Activated B cell treated with CpG ODN at 0.5 μM for 24 hours (primary cell): ENCODE measurements around the gene LLPH. TPM values are rescaled to one million over a fixed set of nuclear protein-coding genes. Genes with fewer than 3 reads are reported as not detected.

Experiments
- ATAC-seq: fragments of 200-7000 bp; cut with Tn5 transposase; one replicate; pipeline ENCODE4 v1.10.0; 2021; ENCODE audit warnings: low read depth, mild to moderate bottlenecking, moderate library complexity
- CTCF ChIA-PET: fragments of 350-600 bp; sonication (Branson Sonifier 250); formaldehyde crosslinking; loops from one replicate; lab custom pipeline; 2021; ENCODE audit warnings: antibody characterized with exemption; lab: Charles Lee
- POLR2A ChIA-PET: fragments of 350-600 bp; sonication (Branson Sonifier 250); formaldehyde crosslinking; loops from one replicate; lab custom pipeline; 2021; ENCODE audit warnings: antibody characterized with exemption; lab: Charles Lee
- DNase-seq: peaks from one replicate; pipeline ENCODE4 v3.0.0; 2022
- H3K27ac Mint-ChIP-seq: one replicate; pipeline ENCODE4 v1.8.0; 2020; ENCODE audit warnings: mixed read lengths
- H3K27me3 Mint-ChIP-seq: one replicate; pipeline ENCODE4 v1.8.0; 2021; ENCODE audit warnings: mixed read lengths
- H3K36me3 Mint-ChIP-seq: one replicate; pipeline ENCODE4 v1.8.0; 2021; ENCODE audit warnings: low read depth, mixed read lengths
- H3K4me1 Mint-ChIP-seq: one replicate; pipeline ENCODE4 v1.8.0; 2021; ENCODE audit warnings: mixed read lengths
- H3K4me3 Mint-ChIP-seq: one replicate; pipeline ENCODE4 v1.8.0; 2020; ENCODE audit warnings: mild to moderate bottlenecking, mixed read lengths
- H3K9me3 Mint-ChIP-seq: one replicate; pipeline ENCODE4 v1.8.0; 2020; ENCODE audit warnings: mixed read lengths
- CTCF ChIP-seq: fragments of 200-600 bp; IDR thresholded peaks from one replicate; pipeline ENCODE4 v1.8.0; 2022; ENCODE audit warnings: antibody characterized with exemption, mild to moderate bottlenecking
- intact Hi-C: fragments of 100-400 bp; cut with micrococcal nuclease; formaldehyde crosslinking; loops from one replicate; pipeline ENCODE4 v1.15.1; 2024
- total RNA-seq: library from RNA; stranded (reverse); gene quantifications from 2 replicates; pipeline ENCODE4 v1.2.3, GENCODE V29; 2022

LLPH gene
- total RNA-seq, 1 donor from 2014 or later = 29.5 TPM

DNA sequence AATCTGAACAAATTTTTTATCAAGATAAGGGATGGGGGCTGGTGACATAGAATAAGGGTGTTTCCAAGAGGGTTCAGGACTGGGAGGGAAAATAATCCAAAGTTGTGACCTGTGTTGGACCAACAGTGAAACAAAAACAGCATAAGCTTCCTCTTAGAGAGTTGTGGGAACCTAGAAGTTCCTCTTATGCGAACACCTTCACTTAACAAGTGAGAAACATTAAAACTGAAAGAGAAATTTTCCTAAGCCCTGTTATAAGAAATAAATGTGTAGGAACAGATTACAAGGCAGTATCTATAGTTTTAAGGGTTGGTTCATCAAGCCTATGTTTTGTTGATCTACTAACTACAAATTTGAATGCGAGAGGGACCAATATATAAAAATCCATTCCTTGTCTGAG is 58.4 kb downstream of the LLPH start:
- ChIA-PET POLR2A (no interaction called here), CTCF (no interaction called here)
- TF ChIP-seq CTCF = no peak
- Mint-ChIP-seq H3K4me1 (peaks cover 18% of the 10 kb centered on the region), H3K4me3 (no peak overlapping the region), H3K9me3 (no peaks in the 10 kb centered on the region), H3K27me3 (peaks cover 3% of the 10 kb centered on the region), H3K27ac (no peak overlapping the region), H3K36me3 (no peaks in the 10 kb centered on the region)
- intact Hi-C loops = no loop called here
- DNase-seq (no peak), ATAC-seq (no peak)

- ChIA-PET POLR2A (no interaction called here), CTCF (no interaction called here)
- H3K36me3 Mint-ChIP-seq = no peaks in the 10 kb centered on the region
- H3K4me3 Mint-ChIP-seq = no peak overlapping the region
- no peak for TF ChIP-seq CTCF
- H3K9me3 Mint-ChIP-seq = no peaks in the 10 kb centered on the region
- intact Hi-C loops = no loop called here
- peaks cover 22% of the 10 kb centered on the region for H3K4me1 Mint-ChIP-seq
- peaks cover 3% of the 10 kb centered on the region for H3K27me3 Mint-ChIP-seq
- no peak for DNase-seq
- H3K27ac Mint-ChIP-seq = no peak overlapping the region
- ATAC-seq = no peak
These were observed 59.0 kb downstream of the LLPH start for GRCh38 chr12:66071549-66071948.

DNA sequence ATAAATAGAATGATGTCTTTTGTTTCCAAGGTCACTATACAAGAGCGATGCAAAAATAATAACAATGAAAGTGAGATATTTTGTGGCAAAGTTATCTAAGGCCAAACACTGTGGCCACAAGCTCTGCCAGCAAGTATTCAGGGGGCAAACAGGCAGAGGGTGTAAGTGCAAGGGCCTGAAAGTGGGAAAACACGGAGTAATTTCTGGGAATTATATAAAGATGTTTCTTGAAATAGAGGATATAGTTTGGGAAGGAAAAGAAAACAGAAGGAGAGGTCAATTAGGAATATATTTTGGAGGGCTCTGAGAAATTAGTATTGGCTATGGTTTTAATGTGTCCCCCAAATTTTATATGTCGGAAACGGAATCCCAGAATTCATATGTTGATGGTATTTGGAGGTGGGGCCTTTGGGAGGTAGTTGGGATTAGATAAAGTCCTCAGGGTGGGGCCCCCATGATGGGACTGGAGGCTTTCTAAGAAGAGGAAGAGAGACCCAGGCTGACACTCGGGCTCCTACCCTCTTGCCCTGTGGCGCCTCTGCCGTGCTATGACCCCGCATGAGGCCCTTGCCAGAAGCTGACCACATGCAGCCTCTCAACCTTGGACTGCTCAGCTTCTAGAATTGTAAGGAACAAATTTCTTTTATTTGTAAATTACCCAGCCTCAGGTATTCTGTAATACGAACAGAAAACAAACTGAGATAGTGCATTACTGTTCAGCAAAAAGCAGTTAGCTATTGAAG is 60.0 kb downstream of the LLPH start:
- Mint-ChIP-seq H3K27ac (no peak overlapping the region), H3K27me3 (peaks cover under 1% of the 10 kb centered on the region), H3K36me3 (no peaks in the 10 kb centered on the region), H3K4me3 (no peak overlapping the region), H3K4me1 (peaks cover 24% of the 10 kb centered on the region), H3K9me3 (no peaks in the 10 kb centered on the region)
- no peak for DNase-seq
- intact Hi-C loops = no loop called here
- no peak for TF ChIP-seq CTCF
- ChIA-PET POLR2A (no interaction called here), CTCF (no interaction called here)
- ATAC-seq = no peak

DNA sequence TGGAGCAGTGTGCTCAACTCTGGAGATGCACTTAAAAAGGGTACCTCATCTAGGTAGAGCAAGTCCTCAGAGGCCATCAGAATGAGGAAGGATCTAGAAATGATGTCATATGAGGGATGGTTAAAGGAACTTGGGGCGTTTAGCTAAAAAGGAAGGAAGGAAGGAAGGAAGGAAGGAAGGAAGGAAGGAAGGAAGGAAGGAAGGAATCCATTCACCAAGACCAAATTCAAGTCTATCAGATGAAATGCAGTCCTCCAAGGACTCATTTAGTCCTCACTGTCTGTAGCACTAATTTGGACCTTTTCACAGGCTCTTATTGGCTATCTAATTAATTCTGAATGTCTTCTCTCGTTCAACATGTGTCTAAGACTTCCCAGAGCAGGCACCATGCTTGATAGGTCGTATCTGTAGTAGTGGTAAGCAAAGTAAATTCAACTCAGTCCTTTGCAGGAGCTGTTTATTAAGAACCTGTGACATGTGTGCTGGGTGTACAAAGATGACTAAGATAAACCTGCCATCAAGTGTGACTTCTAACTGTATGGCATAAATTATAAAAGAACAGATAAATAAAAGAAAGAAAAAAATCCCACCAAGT is 63.5 kb downstream of the LLPH start:
- peaks cover 15% of the 10 kb centered on the region for H3K4me1 Mint-ChIP-seq
- no peak for TF ChIP-seq CTCF
- H3K27me3 Mint-ChIP-seq = peaks cover 11% of the 10 kb centered on the region
- no peak overlapping the region for H3K4me3 Mint-ChIP-seq
- ChIA-PET CTCF (no interaction called here), POLR2A (no interaction called here)
- ATAC-seq = no peak
- H3K9me3 Mint-ChIP-seq = no peaks in the 10 kb centered on the region
- intact Hi-C loops = no loop called here
- H3K27ac Mint-ChIP-seq = no peak overlapping the region
- no peaks in the 10 kb centered on the region for H3K36me3 Mint-ChIP-seq
- DNase-seq = no peak

Other genes starting within 250 kb of the LLPH start
- gene TMBIM4, start 39.2 kb upstream of the LLPH start, total RNA-seq = 91.8 and 93.5 TPM in 2 replicates
- 5.6 and 6.6 TPM in 2 replicates for gene IRAK3, start 58.5 kb upstream of the LLPH start, total RNA-seq
- gene HELB, start 171.7 kb upstream of the LLPH start, total RNA-seq = 4.7 and 7.2 TPM in 2 replicates